MM.1S (cell line): ENCODE results near the gene MARCHF9.

ENCODE experiments used
- EZH2 ChIP-seq: fragments of 300-600 bp; sonication (generic); optimal IDR thresholded peaks from 2 replicates; pipeline ENCODE3; 2017; ENCODE audit warnings: low read depth, mild to moderate bottlenecking, antibody characterized with exemption, low read length, mixed read lengths
- EZH2phosphoT487 ChIP-seq: fragments of 300-600 bp; sonication (generic); IDR thresholded peaks from 2 replicates; pipeline ENCODE4 v1.6.1; 2018; ENCODE audit warnings: antibody characterized with exemption, low read length
- TF ChIP-seq, protein P1 (sequence below): fragments of 300-600 bp; sonication (generic); IDR thresholded peaks from 2 replicates; pipeline ENCODE4 v1.5.1; 2016; ENCODE audit warnings: antibody characterized with exemption, low read length, mixed read lengths

DNA sequence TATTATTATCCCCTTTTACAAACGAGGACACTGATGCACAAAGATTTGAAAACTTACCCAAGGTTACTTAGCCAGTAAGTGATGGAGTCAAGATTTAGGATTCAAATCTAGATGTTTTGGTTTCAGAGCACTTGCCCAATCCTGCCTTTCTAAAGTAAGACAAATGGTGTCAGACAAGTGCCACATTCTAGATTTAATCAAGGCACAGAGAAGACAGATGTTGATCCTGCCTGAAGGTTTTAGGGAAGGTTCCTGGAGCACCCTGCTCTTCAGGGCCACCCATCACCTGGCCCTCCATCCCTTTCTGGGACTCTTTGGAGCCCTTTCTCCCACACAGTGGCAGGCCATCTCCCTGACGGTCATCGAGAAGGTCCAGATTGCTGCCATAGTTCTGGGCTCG is 2.9 kb downstream of the MARCHF9 start:
- TF ChIP-seq, protein P1, sequence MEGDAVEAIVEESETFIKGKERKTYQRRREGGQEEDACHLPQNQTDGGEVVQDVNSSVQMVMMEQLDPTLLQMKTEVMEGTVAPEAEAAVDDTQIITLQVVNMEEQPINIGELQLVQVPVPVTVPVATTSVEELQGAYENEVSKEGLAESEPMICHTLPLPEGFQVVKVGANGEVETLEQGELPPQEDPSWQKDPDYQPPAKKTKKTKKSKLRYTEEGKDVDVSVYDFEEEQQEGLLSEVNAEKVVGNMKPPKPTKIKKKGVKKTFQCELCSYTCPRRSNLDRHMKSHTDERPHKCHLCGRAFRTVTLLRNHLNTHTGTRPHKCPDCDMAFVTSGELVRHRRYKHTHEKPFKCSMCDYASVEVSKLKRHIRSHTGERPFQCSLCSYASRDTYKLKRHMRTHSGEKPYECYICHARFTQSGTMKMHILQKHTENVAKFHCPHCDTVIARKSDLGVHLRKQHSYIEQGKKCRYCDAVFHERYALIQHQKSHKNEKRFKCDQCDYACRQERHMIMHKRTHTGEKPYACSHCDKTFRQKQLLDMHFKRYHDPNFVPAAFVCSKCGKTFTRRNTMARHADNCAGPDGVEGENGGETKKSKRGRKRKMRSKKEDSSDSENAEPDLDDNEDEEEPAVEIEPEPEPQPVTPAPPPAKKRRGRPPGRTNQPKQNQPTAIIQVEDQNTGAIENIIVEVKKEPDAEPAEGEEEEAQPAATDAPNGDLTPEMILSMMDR = no peak
- TF ChIP-seq EZH2 (no peak), EZH2phosphoT487 (no peak)
